ENCODE measurements around the gene CLEC4E.

Gene CLEC4E

GRCh38 chr12:8562310-8562709 is 21.6 kb upstream of the CLEC4E start:
- no peaks in the 10 kb centered on the region for H3K9me3 ChIP-seq (ENCODE audit: severe bottlenecking)
- TF ChIP-seq CTCF (IDR thresholded peaks at IDR 0.05; ENCODE audit: poor library complexity, severe bottlenecking), result no peak
- ATAC-seq (ENCODE audit: low read depth) (no peak), DNase-seq (ENCODE audit: low spot score) (no peak)
- no peak overlapping the region for H3K27ac ChIP-seq (ENCODE audit: poor library complexity, severe bottlenecking)
- no peak overlapping the region for H3K4me3 ChIP-seq (ENCODE audit: severe bottlenecking)
- H3K36me3 ChIP-seq (ENCODE audit: low read depth), result no peaks in the 10 kb centered on the region
- H3K27me3 ChIP-seq (ENCODE audit: insufficient read depth, poor library complexity, severe bottlenecking), result no peaks in the 10 kb centered on the region
- no peaks in the 10 kb centered on the region for H3K4me1 ChIP-seq (ENCODE audit: insufficient read depth, poor library complexity, severe bottlenecking)

GRCh38 chr12:8561011-8561410 is 20.3 kb upstream of the CLEC4E start:
- ATAC-seq (ENCODE audit: low read depth) (no peak), DNase-seq (ENCODE audit: low spot score) (no peak)
- no peak overlapping the region for H3K4me3 ChIP-seq (ENCODE audit: severe bottlenecking)
- no peaks in the 10 kb centered on the region for H3K4me1 ChIP-seq (ENCODE audit: insufficient read depth, poor library complexity, severe bottlenecking)
- no peak overlapping the region for H3K27ac ChIP-seq (ENCODE audit: poor library complexity, severe bottlenecking)
- no peaks in the 10 kb centered on the region for H3K36me3 ChIP-seq (ENCODE audit: low read depth)
- H3K9me3 ChIP-seq (ENCODE audit: severe bottlenecking), result no peaks in the 10 kb centered on the region
- no peak for TF ChIP-seq CTCF (IDR thresholded peaks at IDR 0.05; ENCODE audit: poor library complexity, severe bottlenecking)
- no peaks in the 10 kb centered on the region for H3K27me3 ChIP-seq (ENCODE audit: insufficient read depth, poor library complexity, severe bottlenecking)

- TF ChIP-seq CTCF (IDR thresholded peaks at IDR 0.05; ENCODE audit: poor library complexity, severe bottlenecking), result no peak
- ATAC-seq (ENCODE audit: low read depth), result no peak
Observed at GRCh38 chr12:8559676-8560075, 19.0 kb upstream of the CLEC4E start.

GRCh38 chr12:8556531-8557097 is 15.9 kb upstream of the CLEC4E start:
- no peak for TF ChIP-seq CTCF (IDR thresholded peaks at IDR 0.05; ENCODE audit: poor library complexity, severe bottlenecking)
- Histone ChIP-seq H3K27me3 (ENCODE audit: insufficient read depth, poor library complexity, severe bottlenecking) (no peaks in the 10 kb centered on the region), H3K4me3 (ENCODE audit: severe bottlenecking) (no peak overlapping the region), H3K9me3 (ENCODE audit: severe bottlenecking) (no peaks in the 10 kb centered on the region), H3K36me3 (ENCODE audit: low read depth) (no peaks in the 10 kb centered on the region), H3K4me1 (ENCODE audit: insufficient read depth, poor library complexity, severe bottlenecking) (no peaks in the 10 kb centered on the region), H3K27ac (ENCODE audit: poor library complexity, severe bottlenecking) (no peak overlapping the region)
- no peak for ATAC-seq (ENCODE audit: low read depth)
- no peak for DNase-seq (ENCODE audit: low spot score)

More at GRCh38 chr12:8559676-8560075, 19.0 kb upstream of the CLEC4E start:
- H3K27me3 ChIP-seq (ENCODE audit: insufficient read depth, poor library complexity, severe bottlenecking), result no peaks in the 10 kb centered on the region
- no peak for DNase-seq (ENCODE audit: low spot score)
- no peak overlapping the region for H3K27ac ChIP-seq (ENCODE audit: poor library complexity, severe bottlenecking)
- no peaks in the 10 kb centered on the region for H3K36me3 ChIP-seq (ENCODE audit: low read depth)
- H3K4me3 ChIP-seq (ENCODE audit: severe bottlenecking), result no peak overlapping the region
- H3K9me3 ChIP-seq (ENCODE audit: severe bottlenecking), result no peaks in the 10 kb centered on the region
- H3K4me1 ChIP-seq (ENCODE audit: insufficient read depth, poor library complexity, severe bottlenecking), result no peaks in the 10 kb centered on the region

GRCh38 chr12:8554451-8555195 is 13.9 kb upstream of the CLEC4E start:
- Histone ChIP-seq H3K4me1 (ENCODE audit: insufficient read depth, poor library complexity, severe bottlenecking) (no peaks in the 10 kb centered on the region), H3K27ac (ENCODE audit: poor library complexity, severe bottlenecking) (no peak overlapping the region), H3K4me3 (ENCODE audit: severe bottlenecking) (no peak overlapping the region), H3K36me3 (ENCODE audit: low read depth) (no peaks in the 10 kb centered on the region), H3K9me3 (ENCODE audit: severe bottlenecking) (no peaks in the 10 kb centered on the region), H3K27me3 (ENCODE audit: insufficient read depth, poor library complexity, severe bottlenecking) (no peaks in the 10 kb centered on the region)
- no peak for TF ChIP-seq CTCF (IDR thresholded peaks at IDR 0.05; ENCODE audit: poor library complexity, severe bottlenecking)
- DNase-seq (ENCODE audit: low spot score), result no peak
- ATAC-seq (ENCODE audit: low read depth), result no peak
